Stimulated activated memory B cell treated with anti-CD40 and anti-IgM and Interleukin-4, amounts not matched to agents 10 μg/mL and 1 μg/mL and 100 μg/mL, for 72 hours (primary cell): ENCODE measurements around the gene SMARCD2.
"Not testable (repeated sequence)": the region's sequence is repeated elsewhere in the genome, so short reads cannot be mapped to it uniquely, and the experiment has no call there.

ENCODE experiments used
- ATAC-seq: fragments of 150-1000 bp; cut with Tn5 transposase; 2 replicates; pipeline ENCODE4 v1.10.0; 2021
- H3K27ac Mint-ChIP-seq: one replicate; pipeline ENCODE4 v1.8.0; 2022; ENCODE audit warnings: mild to moderate bottlenecking, mixed read lengths
- H3K27me3 Mint-ChIP-seq: one replicate; pipeline ENCODE4 v1.8.0; 2022; ENCODE audit warnings: mixed read lengths
- H3K36me3 Mint-ChIP-seq: one replicate; pipeline ENCODE4 v1.8.0; 2022; ENCODE audit warnings: mixed read lengths
- H3K4me1 Mint-ChIP-seq: one replicate; pipeline ENCODE4 v1.8.0; 2022; ENCODE audit warnings: mixed read lengths
- H3K4me3 Mint-ChIP-seq: one replicate; pipeline ENCODE4 v1.8.0; 2022; ENCODE audit warnings: mild to moderate bottlenecking, moderate library complexity, mixed read lengths
- H3K9me3 Mint-ChIP-seq: one replicate; pipeline ENCODE4 v1.8.0; 2022; ENCODE audit warnings: mixed read lengths

SMARCD2 gene

DNA sequence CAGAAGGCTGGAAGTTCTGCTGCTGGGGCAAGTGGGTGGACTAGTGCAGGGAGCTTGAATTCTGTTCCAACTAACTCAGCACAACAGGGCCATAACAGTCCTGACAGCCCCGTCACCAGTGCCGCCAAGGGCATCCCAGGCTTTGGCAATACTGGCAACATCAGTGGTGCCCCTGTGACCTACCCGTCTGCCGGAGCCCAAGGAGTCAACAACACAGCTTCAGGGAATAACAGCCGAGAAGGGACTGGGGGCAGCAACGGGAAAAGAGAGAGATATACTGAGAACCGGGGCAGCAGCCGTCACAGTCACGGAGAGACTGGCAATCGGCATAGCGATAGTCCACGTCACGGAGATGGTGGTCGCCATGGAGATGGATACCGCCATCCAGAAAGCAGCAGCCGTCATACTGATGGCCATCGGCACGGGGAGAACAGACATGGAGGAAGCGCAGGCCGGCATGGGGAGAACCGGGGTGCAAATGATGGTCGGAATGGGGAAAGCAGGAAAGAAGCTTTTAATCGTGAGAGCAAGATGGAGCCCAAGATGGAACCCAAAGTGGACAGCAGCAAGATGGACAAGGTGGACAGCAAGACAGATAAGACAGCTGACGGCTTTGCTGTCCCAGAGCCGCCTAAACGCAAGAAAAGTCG lies 24.6 kb downstream of the SMARCD2 start:
- peak overlapping the region; percentile 32 for H3K27ac Mint-ChIP-seq
- no peaks in the 10 kb centered on the region for H3K9me3 Mint-ChIP-seq
- no peak for ATAC-seq
- H3K4me3 Mint-ChIP-seq: no peak overlapping the region
- H3K27me3 Mint-ChIP-seq: no peaks in the 10 kb centered on the region
- H3K36me3 Mint-ChIP-seq: peaks cover 74% of the 10 kb centered on the region
- peaks cover 34% of the 10 kb centered on the region for H3K4me1 Mint-ChIP-seq

DNA sequence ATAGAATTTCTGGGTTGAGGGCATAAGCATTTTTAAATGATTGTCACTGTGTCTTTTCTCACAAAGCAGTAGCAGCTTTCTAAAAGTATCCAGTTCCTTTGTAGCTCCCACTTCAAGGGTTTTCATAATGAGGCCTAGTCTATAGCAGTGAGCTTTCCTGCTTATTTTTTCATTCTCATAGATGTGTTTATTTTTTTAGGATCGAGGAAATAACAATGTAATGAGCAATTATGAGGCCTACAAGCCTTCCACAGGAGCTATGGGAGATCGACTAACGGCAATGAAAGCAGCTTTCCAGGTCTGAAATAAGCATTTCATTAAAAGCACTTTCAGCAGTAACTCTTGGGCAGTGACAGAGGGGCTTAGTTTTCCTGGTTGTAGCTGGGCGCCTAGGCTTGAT lies 25.8 kb downstream of the SMARCD2 start:
- ATAC-seq: no peak
- Mint-ChIP-seq H3K4me3 (no peak overlapping the region), H3K27me3 (no peaks in the 10 kb centered on the region), H3K36me3 (peaks cover 72% of the 10 kb centered on the region), H3K9me3 (no peaks in the 10 kb centered on the region), H3K4me1 (peaks cover 25% of the 10 kb centered on the region), H3K27ac (no peak overlapping the region)

DNA sequence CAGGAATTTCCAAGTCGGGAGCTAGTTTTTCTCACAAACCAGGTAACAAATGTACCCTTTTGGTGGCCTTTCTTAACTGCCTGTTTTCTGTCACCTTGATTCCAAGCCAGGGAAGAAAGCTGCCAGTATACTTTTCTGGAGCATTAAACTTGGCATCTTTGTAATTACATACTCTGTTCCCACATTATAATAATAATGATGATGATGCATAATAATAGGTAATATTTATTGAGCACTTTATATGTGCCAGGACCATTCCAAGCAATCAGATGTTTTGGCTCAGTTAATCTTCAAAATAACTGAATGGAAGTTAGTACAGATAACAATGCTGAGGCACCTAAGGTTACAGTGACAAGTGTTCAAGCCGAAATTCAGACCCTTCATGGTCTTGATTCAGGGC lies 26.4 kb downstream of the SMARCD2 start:
- peaks cover 20% of the 10 kb centered on the region for H3K4me1 Mint-ChIP-seq
- no peaks in the 10 kb centered on the region for H3K9me3 Mint-ChIP-seq
- H3K4me3 Mint-ChIP-seq: no peak overlapping the region
- H3K27me3 Mint-ChIP-seq: no peaks in the 10 kb centered on the region
- no peak for ATAC-seq
- peaks cover 72% of the 10 kb centered on the region for H3K36me3 Mint-ChIP-seq
- H3K27ac Mint-ChIP-seq: no peak overlapping the region

DNA sequence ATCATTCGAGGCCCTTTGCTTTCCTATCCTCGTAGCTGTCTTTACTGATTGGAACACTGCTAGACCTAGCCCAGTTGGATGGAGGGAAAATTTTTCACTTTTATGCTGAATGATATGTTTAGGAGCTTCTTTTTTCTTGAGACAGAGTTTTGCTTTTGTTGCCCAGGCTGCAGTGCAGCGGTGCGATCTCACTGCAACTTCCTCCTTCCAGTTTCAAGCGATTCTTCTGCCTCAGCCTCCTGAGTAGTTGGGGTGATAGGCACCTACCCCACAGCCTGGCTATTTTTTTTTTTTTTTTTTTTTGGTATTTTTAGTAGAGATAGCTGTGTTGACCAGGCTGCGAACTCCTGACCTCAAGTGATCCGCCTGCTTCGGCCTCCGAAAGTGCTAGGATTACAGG lies 32.5 kb downstream of the SMARCD2 start:
- no peaks in the 10 kb centered on the region for H3K9me3 Mint-ChIP-seq
- ATAC-seq: no peak
- H3K27ac Mint-ChIP-seq: peak overlapping the region; percentile 63
- H3K27me3 Mint-ChIP-seq: no peaks in the 10 kb centered on the region
- H3K4me3 Mint-ChIP-seq: no peak overlapping the region
- H3K4me1 Mint-ChIP-seq: peaks cover 9% of the 10 kb centered on the region
- H3K36me3 Mint-ChIP-seq: peaks cover 68% of the 10 kb centered on the region

DNA sequence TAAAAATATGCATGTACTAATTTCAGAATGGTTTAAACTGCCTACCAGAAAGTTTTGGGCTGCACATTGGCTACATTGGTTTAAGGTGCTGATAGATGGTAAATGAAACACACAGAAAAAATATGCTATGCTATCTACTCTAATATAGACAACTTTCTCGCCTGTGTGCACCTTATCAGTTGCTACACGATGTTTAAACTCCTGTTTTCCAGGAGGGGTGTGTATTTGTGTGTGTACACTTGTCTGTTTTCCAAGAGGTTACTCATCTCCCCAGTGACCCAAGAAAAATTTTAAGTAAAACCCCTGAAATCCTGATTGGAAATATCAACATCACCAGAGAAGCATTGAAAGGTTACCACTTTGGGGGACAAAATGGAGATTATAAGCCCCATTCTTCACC lies 36.9 kb downstream of the SMARCD2 start:
- Mint-ChIP-seq H3K4me3 (no peak overlapping the region), H3K9me3 (no peaks in the 10 kb centered on the region), H3K36me3 (peaks cover 54% of the 10 kb centered on the region), H3K27ac (no peak overlapping the region), H3K4me1 (peaks cover 9% of the 10 kb centered on the region), H3K27me3 (no peaks in the 10 kb centered on the region)
- no peak for ATAC-seq

DNA sequence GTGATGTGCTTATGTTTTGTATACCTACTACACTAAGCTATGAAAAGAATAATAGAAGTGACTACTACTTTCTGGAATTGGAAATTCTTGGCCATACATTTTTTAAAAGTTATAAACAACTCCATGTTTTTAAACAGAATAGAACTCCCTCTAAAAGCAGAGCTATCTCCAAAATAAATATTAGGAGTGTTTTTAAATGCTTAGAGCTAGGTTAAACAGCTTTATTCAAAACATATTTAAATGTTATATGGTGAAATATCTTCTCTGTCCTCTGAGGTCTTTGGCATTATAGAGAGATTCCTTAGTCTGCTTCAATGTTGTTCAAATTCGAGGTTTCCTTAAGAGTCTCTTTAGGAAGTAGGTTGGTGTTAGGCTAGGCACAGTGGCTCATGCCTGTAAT lies 38.2 kb downstream of the SMARCD2 start:
- Mint-ChIP-seq H3K4me3 (no peak overlapping the region), H3K27ac (no peak overlapping the region), H3K36me3 (peaks cover 60% of the 10 kb centered on the region), H3K4me1 (peaks cover 2% of the 10 kb centered on the region), H3K9me3 (no peaks in the 10 kb centered on the region), H3K27me3 (no peaks in the 10 kb centered on the region)
- ATAC-seq: no peak

DNA sequence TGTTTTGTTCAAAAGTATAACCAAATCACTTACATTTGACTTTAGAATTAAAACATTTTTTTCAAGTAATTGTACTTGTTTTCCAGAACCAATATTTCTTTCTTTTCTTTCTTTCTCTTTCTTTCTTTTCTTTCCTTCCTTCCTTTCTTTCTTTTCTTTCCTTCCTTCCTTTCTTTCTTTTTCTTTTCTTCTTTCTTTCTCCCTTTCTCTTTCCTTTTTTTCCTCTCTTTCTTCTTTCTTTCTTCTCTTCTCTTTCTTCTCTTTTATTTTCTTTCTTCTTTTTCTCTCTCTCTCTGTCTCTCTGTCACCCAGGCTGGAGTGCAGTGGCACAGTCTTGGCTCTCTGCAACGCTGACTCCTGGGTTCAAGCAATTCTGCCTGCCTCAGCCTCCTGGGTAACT lies 41.7 kb downstream of the SMARCD2 start:
- ATAC-seq: no peak
- Mint-ChIP-seq H3K27ac (peak overlapping the region; percentile 53), H3K36me3 (peaks cover 49% of the 10 kb centered on the region), H3K9me3 (no peaks in the 10 kb centered on the region), H3K27me3 (no peaks in the 10 kb centered on the region), H3K4me1 (no peaks in the 10 kb centered on the region), H3K4me3 (no peak overlapping the region)

DNA sequence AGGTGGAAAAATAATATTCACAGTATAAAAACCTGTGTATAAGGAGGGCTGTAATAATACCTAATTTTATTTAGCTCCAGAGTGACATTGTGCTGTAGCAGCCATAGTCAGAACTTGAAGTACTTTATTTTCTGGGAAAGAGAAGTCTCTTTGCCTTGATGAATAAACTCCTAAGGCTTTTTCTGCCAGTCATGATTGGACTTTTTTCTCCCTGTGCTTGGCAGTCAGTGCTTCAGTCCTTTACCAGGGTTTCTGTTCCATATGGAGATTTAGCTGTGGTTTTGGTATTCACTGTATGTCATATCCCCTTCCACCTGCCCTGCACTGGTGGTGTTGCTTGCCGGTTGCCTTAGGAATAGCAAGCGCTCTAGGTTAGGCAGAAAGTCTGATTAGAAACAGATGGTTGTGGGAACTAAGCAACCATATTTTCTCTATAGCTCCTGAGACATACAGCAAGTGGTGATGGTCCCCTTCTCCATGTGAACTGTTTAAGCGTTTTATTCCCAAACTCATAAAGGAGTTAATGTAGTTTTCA lies 43.8 kb downstream of the SMARCD2 start:
- Mint-ChIP-seq H3K27ac (no peak overlapping the region), H3K4me1 (peaks cover 6% of the 10 kb centered on the region), H3K36me3 (peaks cover 49% of the 10 kb centered on the region), H3K9me3 (no peaks in the 10 kb centered on the region), H3K27me3 (no peaks in the 10 kb centered on the region), H3K4me3 (no peak overlapping the region)
- no peak for ATAC-seq

DNA sequence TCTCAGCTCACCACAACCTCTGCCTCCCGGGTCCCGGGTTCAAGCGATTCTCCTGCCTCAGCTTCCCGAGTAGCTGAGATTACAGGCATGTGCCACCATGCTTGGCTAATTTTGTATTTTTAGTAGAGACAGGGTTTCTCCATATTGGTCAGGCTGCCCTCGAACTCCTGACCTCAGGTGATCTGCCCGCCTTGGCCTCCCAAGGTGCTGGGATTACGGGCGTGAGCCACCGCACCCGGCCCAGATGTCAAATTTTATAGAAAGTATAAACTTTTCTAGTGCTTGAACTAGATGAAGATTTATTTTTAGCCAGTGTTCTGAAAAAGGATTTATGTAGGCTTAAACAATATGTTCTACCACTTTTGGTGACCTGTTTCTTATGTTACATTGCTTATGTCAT lies 46.1 kb downstream of the SMARCD2 start:
- H3K36me3 Mint-ChIP-seq: peaks cover 58% of the 10 kb centered on the region
- not testable (repeated sequence) for H3K27me3 Mint-ChIP-seq, H3K9me3 Mint-ChIP-seq, H3K27ac Mint-ChIP-seq, ATAC-seq, H3K4me1 Mint-ChIP-seq, H3K4me3 Mint-ChIP-seq

DNA sequence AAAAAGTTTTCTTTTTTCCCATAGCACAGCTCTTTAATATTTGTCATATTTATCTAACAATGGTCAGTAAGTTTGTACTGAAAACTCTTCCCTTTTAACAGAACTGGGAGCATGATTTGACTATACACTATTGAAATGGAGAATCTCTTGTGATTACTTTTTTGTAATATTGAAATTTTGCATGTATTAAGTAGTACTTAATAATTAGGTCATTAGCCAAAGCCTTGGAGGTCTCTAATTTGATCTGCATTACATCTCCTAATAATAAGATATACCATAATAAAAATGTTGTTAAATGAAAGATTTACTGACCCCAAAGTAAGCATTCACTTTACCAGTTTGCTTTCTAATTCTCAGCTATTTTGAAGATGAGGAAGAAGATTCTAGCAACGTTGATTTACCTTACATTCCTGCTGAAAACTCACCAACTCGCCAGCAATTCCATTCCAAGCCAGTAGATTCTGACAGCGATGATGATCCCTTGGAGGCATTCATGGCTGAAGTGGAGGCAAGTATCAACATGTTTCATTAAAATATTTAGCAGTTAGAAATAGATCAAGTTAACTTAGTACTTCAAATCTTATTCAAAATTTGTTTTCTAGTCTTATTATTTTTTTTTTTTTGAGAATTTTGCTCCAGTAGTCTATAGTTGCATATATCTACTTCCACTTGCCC lies 50.3 kb downstream of the SMARCD2 start:
- Mint-ChIP-seq H3K36me3 (peaks cover 34% of the 10 kb centered on the region), H3K9me3 (no peaks in the 10 kb centered on the region), H3K4me3 (no peak overlapping the region), H3K27ac (no peak overlapping the region), H3K4me1 (peaks cover 6% of the 10 kb centered on the region), H3K27me3 (no peaks in the 10 kb centered on the region)
- no peak for ATAC-seq

DNA sequence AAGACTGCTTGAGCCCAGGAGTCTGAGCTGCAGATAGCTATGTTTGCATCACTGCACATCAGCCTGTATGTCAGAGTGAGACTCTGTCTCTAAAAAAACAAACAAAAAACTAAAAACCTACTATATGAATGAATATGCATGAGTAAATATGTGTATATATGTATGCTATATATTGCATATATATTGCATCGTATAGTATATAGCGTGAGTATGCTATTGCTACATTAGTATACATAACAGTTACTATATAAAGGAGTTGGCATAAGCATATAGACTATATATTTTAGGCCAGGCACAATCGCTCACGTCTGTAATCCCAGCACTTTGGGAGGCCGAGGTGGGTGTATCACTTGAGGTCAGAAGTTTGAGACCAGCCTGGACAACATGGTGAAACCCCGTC lies 52.4 kb downstream of the SMARCD2 start:
- Mint-ChIP-seq H3K9me3 (no peaks in the 10 kb centered on the region), H3K4me1 (peaks cover 6% of the 10 kb centered on the region), H3K4me3 (no peak overlapping the region), H3K36me3 (peaks cover 24% of the 10 kb centered on the region), H3K27me3 (no peaks in the 10 kb centered on the region), H3K27ac (no peak overlapping the region)
- ATAC-seq: no peak

DNA sequence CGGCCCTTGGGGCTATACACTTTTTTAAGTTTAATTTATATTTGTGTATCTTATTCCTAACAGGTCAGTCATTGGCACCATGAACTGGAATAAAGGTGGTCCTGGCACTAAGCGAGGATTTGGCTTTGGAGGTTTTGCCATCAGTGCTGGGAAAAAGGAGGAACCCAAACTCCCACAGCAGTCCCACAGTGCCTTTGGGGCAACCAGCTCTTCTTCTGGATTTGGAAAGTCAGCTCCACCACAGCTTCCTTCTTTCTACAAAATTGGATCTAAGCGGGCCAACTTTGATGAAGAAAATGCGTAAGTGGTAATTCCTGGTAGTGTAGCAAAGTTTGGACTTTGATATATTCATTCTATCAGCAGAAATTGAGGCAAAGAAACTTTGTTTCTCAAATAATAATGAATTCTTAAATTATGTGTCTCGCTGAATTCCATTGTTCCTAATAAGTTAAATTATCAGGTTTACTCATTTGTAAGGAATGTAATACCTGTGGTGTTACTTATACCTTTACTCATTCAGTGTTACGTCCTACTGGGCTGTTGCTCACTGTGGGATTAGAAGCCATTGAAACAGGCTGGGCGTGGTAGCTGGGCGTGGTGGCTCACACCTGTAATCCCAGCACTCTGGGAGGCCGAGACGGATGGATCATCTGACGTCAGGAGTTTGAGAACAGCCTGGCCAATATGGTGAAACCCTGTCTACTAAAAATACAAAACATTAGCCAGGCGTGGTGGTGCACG lies 55.3 kb downstream of the SMARCD2 start:
- H3K27me3 Mint-ChIP-seq: no peaks in the 10 kb centered on the region
- peaks cover 15% of the 10 kb centered on the region for H3K36me3 Mint-ChIP-seq
- ATAC-seq: no peak
- H3K4me1 Mint-ChIP-seq: peaks cover 18% of the 10 kb centered on the region
- H3K9me3 Mint-ChIP-seq: no peaks in the 10 kb centered on the region
- H3K27ac Mint-ChIP-seq: no peak overlapping the region
- H3K4me3 Mint-ChIP-seq: no peak overlapping the region

DNA sequence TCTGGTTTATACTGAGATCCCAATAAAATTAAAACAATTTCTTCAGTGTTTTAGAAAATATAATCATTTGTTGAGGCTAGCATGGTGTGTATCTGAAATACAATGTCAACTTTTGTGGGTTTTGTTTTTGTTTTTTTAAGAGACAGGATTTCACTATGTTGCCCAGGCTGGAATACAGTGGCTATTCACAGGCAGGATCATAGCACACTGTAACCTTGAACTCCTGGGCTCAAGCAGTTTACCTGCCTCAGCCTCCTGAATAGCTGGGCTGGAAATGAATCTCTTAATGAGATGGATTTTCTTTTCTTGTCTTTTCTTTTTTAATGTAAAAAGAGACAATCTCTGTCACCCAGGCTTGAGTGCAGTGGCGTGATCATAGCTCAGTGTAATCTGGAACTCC lies 56.4 kb downstream of the SMARCD2 start:
- H3K27ac Mint-ChIP-seq: no peak overlapping the region

DNA sequence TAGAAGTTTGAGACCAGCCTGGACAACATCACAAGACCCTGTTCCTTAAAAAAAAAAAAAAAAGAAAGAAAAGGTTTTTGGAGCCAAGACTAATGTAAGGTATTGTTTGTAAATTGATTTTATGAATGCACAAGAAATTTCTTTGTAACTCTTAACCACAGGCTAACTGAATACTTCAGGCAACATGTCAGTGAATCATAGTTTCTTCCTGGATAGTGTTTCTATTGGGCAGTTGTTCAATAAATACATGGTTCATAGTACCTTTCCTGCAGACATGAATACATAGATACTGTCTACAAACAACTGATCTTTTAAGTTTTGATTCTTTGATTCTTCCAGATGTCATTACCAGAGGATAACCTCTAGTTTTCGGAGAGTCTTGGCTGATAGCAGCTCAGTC lies 56.9 kb downstream of the SMARCD2 start:
- Mint-ChIP-seq H3K36me3 (peaks cover 26% of the 10 kb centered on the region), H3K9me3 (no peaks in the 10 kb centered on the region), H3K27ac (no peak overlapping the region)

More for the DNA sequence above, 56.4 kb downstream of the SMARCD2 start:
- no peak overlapping the region for H3K4me3 Mint-ChIP-seq
- peaks cover 21% of the 10 kb centered on the region for H3K36me3 Mint-ChIP-seq
- H3K27me3 Mint-ChIP-seq: no peaks in the 10 kb centered on the region
- ATAC-seq: no peak
- no peaks in the 10 kb centered on the region for H3K9me3 Mint-ChIP-seq
- H3K4me1 Mint-ChIP-seq: peaks cover 27% of the 10 kb centered on the region

DNA sequence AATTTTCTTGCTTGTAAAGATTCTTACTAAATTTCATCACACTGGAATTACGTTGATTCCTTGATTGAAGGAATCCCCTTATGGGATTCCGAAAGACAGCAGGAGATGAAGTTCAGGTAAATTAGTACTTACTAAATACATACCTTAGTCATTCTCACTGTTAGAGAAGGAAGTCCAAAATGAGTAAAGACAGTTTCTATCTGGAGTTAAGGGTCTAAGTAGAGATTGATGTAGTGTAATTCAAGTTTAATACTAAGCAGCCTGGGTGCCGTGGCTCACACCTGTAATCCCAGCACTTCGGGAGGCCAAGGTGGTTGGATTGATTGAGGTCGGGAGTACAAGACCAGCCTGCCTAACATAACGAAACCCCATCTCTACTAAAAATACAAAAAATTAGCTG lies 59.0 kb downstream of the SMARCD2 start:
- peaks cover 46% of the 10 kb centered on the region for H3K4me1 Mint-ChIP-seq
- H3K4me3 Mint-ChIP-seq: no peak overlapping the region
- H3K36me3 Mint-ChIP-seq: peaks cover 33% of the 10 kb centered on the region
- H3K27me3 Mint-ChIP-seq: no peaks in the 10 kb centered on the region
- ATAC-seq: no peak
- H3K27ac Mint-ChIP-seq: peak overlapping the region; percentile 26
- H3K9me3 Mint-ChIP-seq: no peaks in the 10 kb centered on the region

More for the DNA sequence above, 56.9 kb downstream of the SMARCD2 start:
- Mint-ChIP-seq H3K4me3 (no peak overlapping the region), H3K27me3 (no peaks in the 10 kb centered on the region), H3K4me1 (peaks cover 32% of the 10 kb centered on the region)
- ATAC-seq: no peak
